DOHH2 (cell line): Measurements from ENCODE around the gene AP2M1.

ENCODE experiments used
- H3F3A ChIP-seq: fragments of 200-600 bp; sonication (generic), shearing (Covaris generic); 2 replicates; pipeline ENCODE4 v1.6.0; 2016; ENCODE audit warnings: antibody characterized with exemption, mild to moderate bottlenecking; ENCODE audit not compliant: control insufficient read depth, insufficient read depth
- H3K27ac ChIP-seq: fragments of 200-600 bp; sonication (generic); 2 replicates; pipeline ENCODE4 v1.5.1; 2014; ENCODE audit warnings: low read depth, mild to moderate bottlenecking, low read length, moderate library complexity
- H3K27me3 ChIP-seq: fragments of 200-600 bp; sonication (generic); 2 replicates; pipeline ENCODE4 v1.6.1; 2014; ENCODE audit warnings: mild to moderate bottlenecking, low read length, mixed read lengths; ENCODE audit not compliant: control insufficient read depth
- H3K36me3 ChIP-seq: fragments of 200-600 bp; sonication (generic); 2 replicates; pipeline ENCODE4 v1.6.1; 2014; ENCODE audit warnings: mild to moderate bottlenecking, low read length, moderate library complexity, mixed read lengths; ENCODE audit not compliant: control insufficient read depth
- H3K4me1 ChIP-seq: fragments of 200-600 bp; sonication (generic); 2 replicates; pipeline ENCODE4 v1.6.1; 2014; ENCODE audit warnings: mild to moderate bottlenecking, low read length, mixed read lengths; ENCODE audit not compliant: control insufficient read depth
- H3K4me2 ChIP-seq: fragments of 200-600 bp; sonication (generic); 2 replicates; pipeline ENCODE4 v1.6.0; 2014; ENCODE audit warnings: mild to moderate bottlenecking, low read length, moderate library complexity
- H3K4me3 ChIP-seq: fragments of 200-600 bp; sonication (generic); 2 replicates; pipeline ENCODE4 v1.5.1; 2014; ENCODE audit warnings: mild to moderate bottlenecking, low read length, mixed read lengths
- H3K79me2 ChIP-seq: fragments of 200-600 bp; sonication (generic); 2 replicates; pipeline ENCODE4 v1.6.1; 2014; ENCODE audit warnings: mild to moderate bottlenecking, low read length, mixed read lengths; ENCODE audit not compliant: control insufficient read depth
- H3K9me2 ChIP-seq: fragments of 200-600 bp; sonication (generic); replicated peaks from 2 replicates; pipeline ENCODE4 v1.6.1; 2014; ENCODE audit warnings: mild to moderate bottlenecking, low read length, mixed read lengths; ENCODE audit not compliant: control insufficient read depth
- H3K9me3 ChIP-seq: fragments of 200-600 bp; sonication (generic); 2 replicates; pipeline ENCODE4 v1.6.1; 2014; ENCODE audit warnings: antibody characterized with exemption, low read length, mixed read lengths; ENCODE audit not compliant: control insufficient read depth, insufficient read depth
- H4K20me1 ChIP-seq: fragments of 200-600 bp; sonication (generic); 2 replicates; pipeline ENCODE4 v1.6.0; 2014; ENCODE audit warnings: low read depth, mild to moderate bottlenecking, antibody characterized with exemption, low read length, moderate library complexity; ENCODE audit not compliant: control insufficient read depth, insufficient read depth
- CTCF ChIP-seq: fragments of 200-600 bp; sonication (generic); IDR thresholded peaks from one replicate; pipeline ENCODE4 v1.5.1; 2014; ENCODE audit warnings: antibody characterized with exemption, mild to moderate bottlenecking, low read depth, low read length; ENCODE audit not compliant: poor library complexity, severe bottlenecking
- EZH2phosphoT487 ChIP-seq: fragments of 200-600 bp; sonication (generic); IDR thresholded peaks from 2 replicates; pipeline ENCODE4 v1.6.1; 2017; ENCODE audit warnings: borderline replicate concordance, mild to moderate bottlenecking, antibody characterized with exemption, low read length, moderate library complexity, mixed read lengths

Gene AP2M1

GRCh38 chr3:184186902-184187207, 12.2 kb downstream of the AP2M1 start:
- Histone ChIP-seq H3K4me3 (peak overlapping the region; percentile 86), H3K4me2 (peak overlapping the region; percentile 92), H3K9me3 (no peaks in the 10 kb centered on the region), H3K27me3 (no peaks in the 10 kb centered on the region), H3K27ac (no peak overlapping the region), H4K20me1 (peaks cover 9% of the 10 kb centered on the region; the same call in 1 of the 2 replicates), H3K4me1 (peaks cover 21% of the 10 kb centered on the region), H3F3A (peaks cover 3% of the 10 kb centered on the region; the same call in 1 of the 2 replicates), H3K79me2 (peaks cover 43% of the 10 kb centered on the region), H3K9me2 (no peaks in the 10 kb centered on the region), H3K36me3 (peaks cover 84% of the 10 kb centered on the region)
- TF ChIP-seq CTCF: no peak
- no peak for TF ChIP-seq EZH2phosphoT487

GRCh38 chr3:184188080-184188479, 13.4 kb downstream of the AP2M1 start:
- H3K4me3 ChIP-seq: no peak overlapping the region
- H3K79me2 ChIP-seq: peaks cover 43% of the 10 kb centered on the region
- H3F3A ChIP-seq: peaks cover 3% of the 10 kb centered on the region; the same call in 1 of the 2 replicates
- H3K9me2 ChIP-seq: no peaks in the 10 kb centered on the region
- H4K20me1 ChIP-seq: peaks cover 9% of the 10 kb centered on the region; the same call in 1 of the 2 replicates
- no peak overlapping the region for H3K27ac ChIP-seq
- peaks cover 84% of the 10 kb centered on the region for H3K36me3 ChIP-seq
- no peaks in the 10 kb centered on the region for H3K27me3 ChIP-seq
- peaks cover 21% of the 10 kb centered on the region for H3K4me1 ChIP-seq
- peak overlapping the region; percentile 92; the same call in 1 of the 2 replicates for H3K4me2 ChIP-seq
- TF ChIP-seq EZH2phosphoT487 (no peak), CTCF (no peak)
- no peaks in the 10 kb centered on the region for H3K9me3 ChIP-seq

- no peaks in the 10 kb centered on the region for H3K9me3 ChIP-seq
- no peaks in the 10 kb centered on the region for H3F3A ChIP-seq
- no peaks in the 10 kb centered on the region for H3K27me3 ChIP-seq
- TF ChIP-seq CTCF: no peak
- TF ChIP-seq EZH2phosphoT487: no peak
- H3K4me2 ChIP-seq: no peak overlapping the region
- peaks cover 21% of the 10 kb centered on the region for H3K4me1 ChIP-seq
- H3K36me3 ChIP-seq: peaks cover 82% of the 10 kb centered on the region
- peaks cover 9% of the 10 kb centered on the region; the same call in 1 of the 2 replicates for H4K20me1 ChIP-seq
- H3K79me2 ChIP-seq: peaks cover 43% of the 10 kb centered on the region
- H3K9me2 ChIP-seq: no peaks in the 10 kb centered on the region
- no peak overlapping the region for H3K27ac ChIP-seq
- H3K4me3 ChIP-seq: no peak overlapping the region
Observed at GRCh38 chr3:184189421-184189820, 14.8 kb downstream of the AP2M1 start.
